Raji (cell line): ENCODE data around the gene BTBD9.

ENCODE experiments used
- POLR2A ChIP-seq: IDR thresholded peaks from 2 replicates; pipeline ENCODE4 v1.6.1; 2011; ENCODE audit warnings: low read depth, low read length, control low read depth; ENCODE audit not compliant: insufficient read depth

Gene BTBD9

DNA sequence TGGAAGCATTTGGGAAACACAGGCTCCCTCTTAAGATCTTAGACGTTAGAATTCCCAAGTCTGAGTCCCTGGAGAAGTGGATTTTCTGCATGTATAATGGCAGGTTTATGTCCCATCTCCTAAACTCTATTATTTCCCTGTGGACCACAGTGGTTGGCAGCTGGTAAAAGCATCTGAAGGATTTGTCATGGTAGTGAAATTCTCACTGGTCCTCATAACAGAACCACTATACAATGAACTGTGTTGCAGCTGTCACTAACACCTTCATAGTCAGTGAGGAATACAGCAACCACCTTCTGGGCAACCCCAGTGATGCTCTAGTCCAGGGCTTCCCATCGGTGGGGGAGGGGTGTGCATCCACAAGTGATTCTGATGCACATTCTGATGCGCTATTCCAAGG lies 423.3 kb downstream of the BTBD9 start:
- TF ChIP-seq POLR2A = no peak

DNA sequence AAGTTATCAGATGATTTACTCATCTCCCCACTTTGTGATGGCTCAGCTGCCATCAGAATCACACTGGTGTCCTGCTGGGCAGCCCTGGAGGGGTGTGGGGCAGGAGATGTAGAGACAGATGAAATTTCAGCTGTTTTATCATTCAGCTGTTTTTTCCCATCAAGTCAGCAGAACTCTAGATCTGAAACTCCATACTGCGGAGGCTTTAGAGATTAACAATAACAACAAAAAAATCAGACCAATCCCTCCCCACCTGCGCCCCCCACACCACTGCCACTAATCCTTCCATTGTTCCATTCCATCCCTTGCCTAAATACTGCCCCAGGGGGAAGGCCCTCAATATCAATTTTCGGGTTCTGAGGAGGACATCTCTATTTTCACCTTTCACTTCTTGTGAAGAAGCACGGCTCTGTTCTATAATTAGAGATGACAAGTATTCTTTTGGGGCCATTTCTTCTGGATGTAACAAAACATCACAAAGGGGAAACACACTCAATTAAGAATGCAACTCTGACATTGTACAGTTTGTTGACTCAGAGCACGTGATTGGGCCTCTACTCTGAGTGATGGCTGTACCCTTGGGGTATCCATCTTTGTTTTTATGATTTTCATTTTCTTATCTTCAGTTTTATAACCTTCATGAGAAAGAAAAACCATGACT lies 423.9 kb downstream of the BTBD9 start:
- no peak for TF ChIP-seq POLR2A

DNA sequence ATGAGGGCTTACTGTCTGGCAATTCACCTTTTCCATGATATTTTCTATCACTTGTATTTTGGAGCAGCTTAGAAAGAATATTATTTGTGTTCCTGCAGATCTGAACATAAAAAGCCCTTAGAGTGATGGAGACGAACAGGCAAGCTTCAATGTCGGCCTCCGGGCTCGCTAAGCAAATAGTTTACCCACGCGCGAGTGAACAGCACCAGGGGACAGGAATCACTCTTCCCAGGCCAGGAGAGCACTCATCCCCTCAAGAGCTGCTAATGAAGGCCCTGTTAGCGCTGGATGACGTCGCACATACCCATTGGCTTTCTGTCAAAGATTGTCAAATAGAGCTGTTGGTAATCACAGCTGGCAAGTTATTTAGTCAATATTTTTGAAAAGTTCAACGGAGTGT lies 424.5 kb downstream of the BTBD9 start:
- TF ChIP-seq POLR2A = no peak

DNA sequence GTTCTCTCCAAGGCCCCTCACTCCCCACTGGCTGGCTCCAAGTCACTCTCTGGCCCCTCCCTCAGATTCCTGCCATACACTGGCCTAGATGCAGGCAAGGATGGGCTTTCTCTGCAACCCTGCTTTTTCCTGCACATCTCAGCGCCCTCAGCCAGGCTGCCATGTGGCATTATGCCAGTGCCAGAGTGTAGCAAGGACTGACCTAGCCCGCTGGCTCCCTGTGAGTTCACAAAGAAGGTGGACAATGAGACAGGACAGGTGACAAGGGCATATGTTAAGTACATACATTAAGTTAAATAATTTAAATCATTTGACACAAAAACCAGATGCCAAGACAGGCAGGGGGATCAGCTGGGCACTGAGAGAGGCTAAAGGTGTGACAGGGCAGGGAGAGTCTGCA lies 425.6 kb downstream of the BTBD9 start:
- TF ChIP-seq POLR2A = no peak

DNA sequence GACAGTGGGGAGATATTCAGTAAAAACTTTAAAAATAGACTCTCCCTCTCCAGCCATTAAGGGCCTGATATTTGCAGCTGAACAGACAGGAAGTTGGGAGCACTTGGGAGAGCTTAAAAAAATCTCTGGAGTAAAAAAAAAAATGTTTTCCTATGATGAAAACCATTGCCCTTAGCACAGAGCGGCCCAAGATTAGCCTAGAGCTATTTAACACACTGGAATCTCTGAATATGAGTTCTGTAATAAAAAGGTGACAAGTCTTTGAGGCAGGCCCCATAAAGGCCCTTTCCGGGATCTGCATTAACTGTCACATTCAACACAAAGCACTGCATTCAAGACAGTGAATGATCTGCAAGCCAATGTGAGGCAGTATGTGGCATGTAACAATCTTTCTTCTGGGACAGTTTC lies 426.5 kb downstream of the BTBD9 start:
- TF ChIP-seq POLR2A = no peak

DNA sequence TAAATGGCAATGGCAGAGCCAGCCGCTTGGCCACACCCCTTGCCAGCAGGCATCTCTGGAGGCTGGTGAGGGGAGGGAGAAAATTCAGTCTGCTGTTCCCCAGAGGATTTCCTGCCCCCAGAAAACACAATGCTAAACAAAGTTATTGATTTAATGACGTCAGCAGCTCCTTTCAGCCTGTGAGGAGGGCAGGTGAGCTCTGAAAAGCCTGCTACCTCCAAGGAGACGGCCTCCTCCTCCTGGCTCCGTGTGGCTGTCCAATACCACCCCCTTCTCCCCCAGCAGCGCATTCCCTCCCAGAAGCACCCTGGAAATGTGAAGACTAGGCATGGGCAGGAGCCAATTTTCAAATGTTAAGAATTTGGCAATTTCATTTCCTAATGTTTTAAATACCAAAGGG lies 427.1 kb downstream of the BTBD9 start:
- TF ChIP-seq POLR2A = no peak

DNA sequence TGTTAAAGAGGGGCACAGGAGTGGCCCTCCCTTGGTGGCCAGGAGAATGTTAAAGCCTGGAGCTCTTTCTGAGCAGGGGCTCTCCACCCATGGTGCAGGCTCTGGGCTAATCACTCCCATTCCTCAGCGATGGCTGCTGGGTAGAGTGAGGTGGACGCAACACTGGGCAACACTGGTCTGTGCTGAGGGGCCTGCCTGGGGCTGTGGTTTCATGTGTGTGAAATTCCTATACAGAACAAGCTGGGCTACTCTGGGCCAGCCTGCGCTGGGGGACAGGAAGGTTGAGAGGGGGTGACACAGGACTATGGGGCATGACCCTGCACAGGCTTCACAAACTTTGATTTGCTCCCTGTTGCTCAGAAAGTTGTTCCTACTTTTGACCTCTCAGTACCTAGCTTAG lies 427.6 kb downstream of the BTBD9 start:
- no peak for TF ChIP-seq POLR2A

DNA sequence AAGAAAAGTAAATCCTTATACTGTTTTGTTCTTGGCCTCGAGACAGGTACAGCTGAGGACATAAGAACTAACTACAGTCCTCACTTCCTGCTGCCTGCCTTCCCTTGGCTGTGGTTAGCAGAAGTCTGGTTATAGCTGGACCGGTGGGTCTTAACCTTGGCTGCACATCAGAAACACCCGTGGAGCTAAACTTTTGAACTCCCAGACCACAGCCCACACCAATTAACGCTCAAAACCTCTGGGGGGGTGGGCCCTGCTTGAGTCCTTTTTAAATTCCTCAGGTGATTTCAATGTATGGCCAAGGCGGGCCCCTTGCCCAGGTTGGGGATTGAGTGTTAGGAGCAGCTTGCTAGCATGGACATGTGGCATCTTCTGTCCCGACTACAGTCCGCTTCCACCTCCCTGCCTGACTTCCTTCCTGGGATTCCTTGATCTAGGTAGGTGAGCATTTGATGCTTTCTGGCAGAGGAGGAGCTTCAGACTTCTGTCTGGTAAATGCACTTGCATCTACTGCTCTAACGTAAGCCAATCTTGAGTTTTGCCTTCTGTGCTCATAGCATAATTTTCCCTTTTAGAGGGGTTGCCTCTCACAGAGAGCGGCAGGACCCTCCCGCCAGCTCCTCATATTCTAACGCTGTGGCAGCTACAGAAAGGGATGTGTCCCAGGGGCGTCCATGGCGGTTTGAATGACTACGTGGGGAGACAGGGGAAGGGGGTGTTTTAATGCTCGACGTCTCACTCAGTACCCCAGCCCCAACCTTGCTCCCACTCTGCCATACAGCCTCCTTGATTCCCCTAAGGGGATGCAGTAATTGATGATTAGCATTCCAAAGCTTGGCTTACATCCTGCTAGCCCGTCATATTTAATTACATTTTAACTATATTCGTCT lies 430.1 kb downstream of the BTBD9 start:
- TF ChIP-seq POLR2A = no peak

DNA sequence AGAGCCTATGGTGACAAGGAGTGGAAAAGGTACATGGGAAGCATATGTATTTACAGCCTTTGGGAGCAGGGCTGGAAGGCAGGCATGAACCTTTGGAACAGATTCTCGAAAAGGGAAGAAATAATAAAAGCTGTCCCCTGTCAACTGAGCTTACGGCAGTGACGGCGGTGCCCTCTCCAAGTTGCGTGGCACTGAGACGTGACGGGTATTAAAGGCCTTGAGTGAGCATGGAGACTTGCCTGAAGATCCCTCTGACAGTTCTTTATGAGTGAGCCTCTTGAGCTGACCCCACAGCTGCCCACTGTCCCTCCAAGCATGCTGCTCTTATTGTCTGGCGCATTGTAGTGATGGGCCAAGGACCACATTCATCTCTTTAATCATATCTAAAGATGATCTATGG lies 431.7 kb downstream of the BTBD9 start:
- TF ChIP-seq POLR2A = no peak

DNA sequence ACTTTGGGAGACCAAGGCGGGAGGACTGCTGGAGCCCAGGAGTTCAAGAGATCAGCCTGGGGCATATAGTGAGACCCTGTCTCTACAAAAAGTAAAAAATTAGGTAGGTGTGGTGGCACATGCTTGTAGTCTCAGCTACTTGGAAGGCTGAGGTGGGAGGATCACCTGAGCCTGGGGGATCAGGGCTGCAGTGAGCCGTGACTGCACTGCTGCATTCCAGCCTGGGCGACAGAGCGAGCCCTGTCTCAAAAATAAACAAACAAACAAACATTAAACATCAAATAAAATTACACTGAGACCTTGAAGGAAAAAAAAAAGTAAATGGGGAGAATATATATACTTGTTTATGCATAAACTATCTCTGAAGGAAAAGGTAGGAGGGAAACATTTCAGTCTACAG lies 432.4 kb downstream of the BTBD9 start:
- TF ChIP-seq POLR2A = no peak

DNA sequence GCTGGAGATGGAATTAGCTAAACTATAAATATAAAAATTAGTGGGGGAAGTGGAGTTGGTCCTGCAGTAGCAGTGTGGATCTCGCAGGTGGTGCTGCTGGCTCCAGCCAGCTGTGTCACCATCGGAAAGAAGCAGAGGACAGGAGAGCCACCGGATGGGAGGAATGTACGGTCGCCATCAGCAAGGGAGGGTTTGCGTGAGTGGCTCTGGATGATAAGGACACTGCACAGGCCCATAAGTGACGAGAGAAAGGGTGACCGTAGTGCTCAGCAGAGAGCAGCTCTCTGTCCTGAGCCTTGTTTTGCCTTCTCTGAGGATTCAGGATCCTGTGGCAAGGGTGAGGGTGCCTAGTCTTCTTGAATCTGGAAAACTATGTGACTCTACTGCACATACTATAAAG lies 441.5 kb downstream of the BTBD9 start:
- TF ChIP-seq POLR2A = no peak

DNA sequence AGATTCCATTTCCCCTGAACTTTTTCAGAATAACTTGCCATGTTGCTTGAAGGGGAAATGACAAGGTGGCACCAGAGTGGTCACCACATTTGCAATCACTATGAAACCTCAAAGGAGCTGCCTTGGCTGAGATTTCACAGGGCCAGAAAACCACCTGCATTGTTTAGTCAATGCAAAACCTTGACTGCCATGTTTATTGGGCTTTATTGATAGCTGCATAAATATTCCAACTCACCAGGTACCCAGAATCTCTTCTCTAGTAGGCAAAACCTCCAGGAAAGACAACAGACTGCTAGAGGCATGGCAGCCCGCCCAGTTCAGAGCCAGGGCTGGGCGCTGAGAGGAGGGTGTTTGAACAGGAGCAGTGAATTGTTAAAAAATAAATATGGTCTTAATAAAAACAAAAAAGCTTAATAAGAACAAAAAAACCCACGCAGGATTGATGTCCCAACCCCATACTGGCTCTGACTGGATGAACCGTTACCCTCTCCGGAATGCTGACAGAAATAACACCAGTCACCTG lies 444.6 kb downstream of the BTBD9 start:
- no peak for TF ChIP-seq POLR2A

DNA sequence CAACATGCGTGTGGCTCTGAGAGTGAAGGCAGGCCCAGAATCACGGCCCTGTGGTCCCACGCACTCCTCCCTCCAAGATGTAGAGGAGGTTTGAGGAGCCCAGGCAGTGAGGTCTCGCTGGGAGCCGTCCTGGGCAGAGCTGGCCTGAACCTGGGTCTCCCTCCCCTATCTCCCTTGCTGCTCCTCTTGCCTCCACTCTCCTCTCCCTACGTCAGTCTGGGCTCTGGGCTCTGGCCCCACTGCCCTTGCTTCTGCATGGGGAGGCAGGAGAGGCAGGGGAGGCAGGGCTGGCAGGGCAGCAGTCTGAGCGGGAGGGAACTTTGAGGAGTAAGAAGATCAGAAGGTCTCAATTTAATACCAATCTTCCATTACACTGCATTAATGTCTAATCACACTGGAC lies 445.1 kb downstream of the BTBD9 start:
- TF ChIP-seq POLR2A = no peak

DNA sequence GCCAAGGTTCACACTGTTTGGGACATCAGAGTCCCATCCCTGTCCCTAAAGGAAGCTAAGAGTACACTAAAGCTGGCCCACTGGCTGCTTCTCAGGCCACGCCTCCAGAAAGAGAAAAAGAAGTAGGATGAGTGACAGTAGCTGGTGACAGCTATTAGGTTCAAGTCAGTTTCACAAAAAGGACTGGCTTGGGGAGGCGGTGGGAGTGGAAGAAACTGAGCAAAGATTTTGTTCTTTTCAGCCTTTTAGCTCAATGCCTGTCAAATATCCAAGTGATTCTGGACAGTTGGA lies 445.5 kb downstream of the BTBD9 start:
- TF ChIP-seq POLR2A = no peak

DNA sequence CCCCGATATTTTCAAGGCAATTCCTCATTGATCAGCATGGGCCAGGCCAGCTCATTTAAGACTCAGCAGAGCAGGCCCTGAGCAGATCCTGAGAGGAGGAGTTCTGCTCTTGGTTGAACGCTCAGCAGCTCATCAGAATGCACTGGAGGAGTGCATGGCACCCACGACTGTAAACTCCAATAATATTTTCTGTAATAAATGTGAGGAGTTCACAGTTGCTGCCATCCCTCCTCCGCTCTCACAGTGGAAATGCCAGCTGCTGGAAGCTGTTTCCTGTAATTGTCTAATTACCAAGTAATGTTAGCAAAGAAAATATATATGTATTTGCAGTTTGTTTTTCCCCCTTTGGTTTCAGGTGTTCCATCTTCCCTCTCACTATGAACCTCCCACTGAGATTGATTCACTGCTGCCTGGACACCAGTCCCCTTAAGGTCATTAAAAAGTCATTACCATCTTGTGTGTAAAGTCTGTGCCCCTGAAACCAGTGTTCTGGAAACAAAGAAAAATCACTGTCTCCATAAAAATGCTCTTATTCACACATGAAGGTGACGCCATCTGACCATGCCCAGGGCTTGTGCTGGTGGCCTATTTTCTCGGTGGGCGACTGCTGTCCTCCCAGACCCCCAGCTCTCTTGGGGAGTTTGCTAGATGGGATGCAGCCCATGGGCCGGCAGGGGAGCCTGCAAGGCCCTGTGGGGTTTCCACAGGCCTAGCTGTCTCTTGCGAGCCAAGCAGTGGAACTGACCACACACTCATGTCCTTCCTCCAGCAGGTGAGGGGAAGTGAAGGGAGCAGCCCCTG lies 446.0 kb downstream of the BTBD9 start:
- TF ChIP-seq POLR2A = no peak

DNA sequence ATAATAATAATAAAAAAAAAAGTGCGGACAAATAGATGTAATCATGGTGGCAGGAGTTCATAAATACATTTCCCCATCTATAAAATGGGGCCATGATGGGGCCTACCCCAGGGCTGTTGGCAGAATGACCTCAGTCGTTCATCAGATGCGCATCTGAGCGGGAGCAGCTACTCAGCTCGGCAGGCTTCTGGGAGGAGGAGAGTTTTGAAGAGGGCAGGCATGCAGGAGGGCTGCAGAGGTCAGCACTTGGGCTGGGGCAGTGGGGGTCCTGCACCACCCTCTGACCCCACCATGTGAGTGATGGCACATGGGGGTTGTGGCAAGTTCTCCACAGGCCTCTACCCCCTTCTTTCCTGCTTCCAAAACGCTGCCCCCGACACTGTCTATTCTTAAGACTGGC lies 446.7 kb downstream of the BTBD9 start:
- TF ChIP-seq POLR2A = no peak
